ENCODE data around the gene CAMSAP2.
"Not testable (repeated sequence)": the region's sequence is repeated elsewhere in the genome, so short reads cannot be mapped to it uniquely, and the experiment has no call there.

The CAMSAP2 gene

DNA sequence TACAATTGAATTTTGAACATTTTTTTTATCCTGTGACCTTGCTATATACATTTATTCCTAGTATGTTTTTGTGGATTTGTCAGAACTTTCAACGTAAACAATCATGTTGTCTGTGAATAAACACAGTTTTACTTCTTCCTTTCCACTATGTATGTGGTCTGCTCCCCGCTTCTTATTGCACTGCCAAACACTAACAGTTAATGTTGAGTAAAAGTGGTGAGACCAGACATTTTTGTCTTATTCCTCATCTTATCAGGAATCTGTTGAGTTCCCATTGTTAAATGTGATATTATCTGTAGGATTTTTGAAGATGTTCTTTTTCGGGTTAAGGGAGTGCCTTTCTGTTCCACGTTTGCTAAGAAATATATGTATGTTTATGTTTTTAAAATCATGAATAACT, 45.9 kb downstream of the CAMSAP2 start:
- Histone ChIP-seq H2AFZ (ENCODE audit: low read depth, low read length, severe bottlenecking) (no peak overlapping the region), H3K4me2 (ENCODE audit: low read depth, low read length, poor library complexity, severe bottlenecking) (no peak overlapping the region), H3K9me2 (replicated peaks; ENCODE audit: insufficient read depth, low read length) (no peaks in the 10 kb centered on the region), H3K9me3 (ENCODE audit: insufficient read depth, low read length) (no peaks in the 10 kb centered on the region), H3K36me3 (ENCODE audit: low read length) (no peaks in the 10 kb centered on the region), H3K4me3 (ENCODE audit: insufficient read depth, low read length, poor library complexity, severe bottlenecking) (no peak overlapping the region), H4K20me1 (ENCODE audit: low read depth, low read length) (no peaks in the 10 kb centered on the region), H3K27ac (ENCODE audit: low read depth, low read length) (no peak overlapping the region), H3F3A (ENCODE audit: insufficient read depth) (no peaks in the 10 kb centered on the region), H3K79me2 (ENCODE audit: insufficient read depth, low read length) (no peaks in the 10 kb centered on the region), H3K27me3 (ENCODE audit: low read length) (no peaks in the 10 kb centered on the region), H3K9ac (ENCODE audit: low read length) (no peak overlapping the region)
- TF ChIP-seq, protein P1, sequence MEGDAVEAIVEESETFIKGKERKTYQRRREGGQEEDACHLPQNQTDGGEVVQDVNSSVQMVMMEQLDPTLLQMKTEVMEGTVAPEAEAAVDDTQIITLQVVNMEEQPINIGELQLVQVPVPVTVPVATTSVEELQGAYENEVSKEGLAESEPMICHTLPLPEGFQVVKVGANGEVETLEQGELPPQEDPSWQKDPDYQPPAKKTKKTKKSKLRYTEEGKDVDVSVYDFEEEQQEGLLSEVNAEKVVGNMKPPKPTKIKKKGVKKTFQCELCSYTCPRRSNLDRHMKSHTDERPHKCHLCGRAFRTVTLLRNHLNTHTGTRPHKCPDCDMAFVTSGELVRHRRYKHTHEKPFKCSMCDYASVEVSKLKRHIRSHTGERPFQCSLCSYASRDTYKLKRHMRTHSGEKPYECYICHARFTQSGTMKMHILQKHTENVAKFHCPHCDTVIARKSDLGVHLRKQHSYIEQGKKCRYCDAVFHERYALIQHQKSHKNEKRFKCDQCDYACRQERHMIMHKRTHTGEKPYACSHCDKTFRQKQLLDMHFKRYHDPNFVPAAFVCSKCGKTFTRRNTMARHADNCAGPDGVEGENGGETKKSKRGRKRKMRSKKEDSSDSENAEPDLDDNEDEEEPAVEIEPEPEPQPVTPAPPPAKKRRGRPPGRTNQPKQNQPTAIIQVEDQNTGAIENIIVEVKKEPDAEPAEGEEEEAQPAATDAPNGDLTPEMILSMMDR (IDR thresholded peaks at IDR 0.05; ENCODE audit: insufficient read depth, low read length, poor library complexity, severe bottlenecking): no peak
- TF ChIP-seq EZH2phosphoT487 (conservative IDR thresholded peaks at IDR 0.05; ENCODE audit: low read length): no peak

DNA sequence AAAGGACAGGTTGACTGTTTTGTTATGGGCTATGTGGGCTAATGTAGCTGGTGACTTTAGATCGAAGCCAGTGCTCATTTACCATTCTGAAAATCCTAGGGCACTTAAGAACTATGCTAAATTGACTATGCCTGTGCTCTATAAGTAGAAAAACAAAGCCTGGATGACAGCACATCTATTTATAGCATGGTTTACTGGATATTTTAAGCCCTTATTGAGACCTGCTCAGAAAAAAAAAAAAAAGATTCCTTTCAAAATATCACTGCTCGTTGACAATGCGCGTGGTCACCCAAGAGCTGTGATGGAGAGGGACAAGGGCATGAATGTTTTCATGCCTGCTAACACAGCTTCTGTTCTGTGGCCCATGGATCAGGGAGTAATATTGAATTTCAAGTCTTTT, 48.1 kb downstream of the CAMSAP2 start:
- no peaks in the 10 kb centered on the region for H3K36me3 ChIP-seq (ENCODE audit: low read length)
- TF ChIP-seq, protein P1 (IDR thresholded peaks at IDR 0.05; ENCODE audit: insufficient read depth, low read length, poor library complexity, severe bottlenecking): no peak
- TF ChIP-seq EZH2phosphoT487 (conservative IDR thresholded peaks at IDR 0.05; ENCODE audit: low read length): no peak
- H4K20me1 ChIP-seq (ENCODE audit: low read depth, low read length): no peaks in the 10 kb centered on the region
- no peaks in the 10 kb centered on the region for H3K27me3 ChIP-seq (ENCODE audit: low read length)
- no peak overlapping the region for H2AFZ ChIP-seq (ENCODE audit: low read depth, low read length, severe bottlenecking)
- H3K27ac ChIP-seq (ENCODE audit: low read depth, low read length): no peak overlapping the region
- H3K9me3 ChIP-seq (ENCODE audit: insufficient read depth, low read length): no peaks in the 10 kb centered on the region
- no peaks in the 10 kb centered on the region for H3K79me2 ChIP-seq (ENCODE audit: insufficient read depth, low read length)
- H3K4me3 ChIP-seq (ENCODE audit: insufficient read depth, low read length, poor library complexity, severe bottlenecking): no peak overlapping the region
- no peak overlapping the region for H3K9ac ChIP-seq (ENCODE audit: low read length)
- H3F3A ChIP-seq (ENCODE audit: insufficient read depth): no peaks in the 10 kb centered on the region
- no peaks in the 10 kb centered on the region for H3K9me2 ChIP-seq (replicated peaks; ENCODE audit: insufficient read depth, low read length)
- H3K4me2 ChIP-seq (ENCODE audit: low read depth, low read length, poor library complexity, severe bottlenecking): no peak overlapping the region

DNA sequence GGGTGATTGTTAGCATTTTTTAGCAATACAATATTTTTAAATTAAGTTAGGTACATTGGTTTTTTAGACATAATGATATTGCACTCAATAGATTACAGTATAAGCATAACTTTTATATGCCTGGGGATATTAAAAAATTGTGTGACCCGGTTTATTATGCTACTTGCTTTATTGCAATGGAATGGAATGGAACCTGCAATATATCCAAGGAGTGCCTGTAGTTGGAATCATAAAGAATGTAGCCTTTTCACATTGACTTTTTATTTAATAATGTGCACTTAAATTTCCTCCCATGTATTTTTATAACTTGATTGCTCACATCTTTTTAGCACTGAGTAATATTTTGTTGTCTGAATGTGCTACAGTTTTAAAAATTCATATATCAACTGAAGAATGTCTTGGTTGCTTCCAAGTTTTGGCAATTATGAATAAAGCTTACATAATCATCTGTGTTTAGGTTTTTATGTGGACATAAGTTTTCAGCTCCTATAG, 49.2 kb downstream of the CAMSAP2 start:
- H3K9me2 ChIP-seq (replicated peaks; ENCODE audit: insufficient read depth, low read length): no peaks in the 10 kb centered on the region
- H3K9me3 ChIP-seq (ENCODE audit: insufficient read depth, low read length): no peaks in the 10 kb centered on the region
- no peak overlapping the region for H3K9ac ChIP-seq (ENCODE audit: low read length)
- TF ChIP-seq, protein P1 (IDR thresholded peaks at IDR 0.05; ENCODE audit: insufficient read depth, low read length, poor library complexity, severe bottlenecking): no peak
- no peak for TF ChIP-seq EZH2phosphoT487 (conservative IDR thresholded peaks at IDR 0.05; ENCODE audit: low read length)
- H3K36me3 ChIP-seq (ENCODE audit: low read length): no peaks in the 10 kb centered on the region
- no peaks in the 10 kb centered on the region for H3F3A ChIP-seq (ENCODE audit: insufficient read depth)
- no peak overlapping the region for H3K4me3 ChIP-seq (ENCODE audit: insufficient read depth, low read length, poor library complexity, severe bottlenecking)
- H3K4me2 ChIP-seq (ENCODE audit: low read depth, low read length, poor library complexity, severe bottlenecking): no peak overlapping the region
- no peaks in the 10 kb centered on the region for H3K27me3 ChIP-seq (ENCODE audit: low read length)
- H3K27ac ChIP-seq (ENCODE audit: low read depth, low read length): no peak overlapping the region
- H2AFZ ChIP-seq (ENCODE audit: low read depth, low read length, severe bottlenecking): no peak overlapping the region
- no peaks in the 10 kb centered on the region for H4K20me1 ChIP-seq (ENCODE audit: low read depth, low read length)
- H3K79me2 ChIP-seq (ENCODE audit: insufficient read depth, low read length): no peaks in the 10 kb centered on the region

DNA sequence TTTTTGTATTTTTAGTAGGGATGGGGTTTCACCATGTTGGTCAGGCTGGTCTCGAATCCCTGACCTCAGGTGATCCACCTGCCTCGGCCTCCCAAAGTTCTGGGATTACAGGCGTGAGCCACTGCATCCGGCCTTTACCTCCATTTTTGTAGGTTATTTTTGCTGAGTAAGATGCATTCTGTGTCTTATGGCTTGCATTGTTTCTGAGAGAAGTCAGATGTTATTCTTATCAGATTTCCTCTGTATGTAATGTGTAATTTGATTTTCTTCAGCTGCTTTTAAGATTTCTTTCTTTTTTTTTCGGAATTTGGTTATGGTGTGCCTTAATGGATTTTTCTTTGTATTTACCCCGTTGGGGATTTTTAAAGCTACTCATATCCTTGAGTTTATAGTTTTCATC, 52.3 kb downstream of the CAMSAP2 start:
- H3K36me3 ChIP-seq (ENCODE audit: low read length); H3K79me2 ChIP-seq (ENCODE audit: insufficient read depth, low read length); H3K27ac ChIP-seq (ENCODE audit: low read depth, low read length): not testable (repeated sequence)

More for the DNA sequence above, 52.3 kb downstream of the CAMSAP2 start:
- H3K9me2 ChIP-seq (replicated peaks; ENCODE audit: insufficient read depth, low read length); H3K4me3 ChIP-seq (ENCODE audit: insufficient read depth, low read length, poor library complexity, severe bottlenecking); H4K20me1 ChIP-seq (ENCODE audit: low read depth, low read length); H2AFZ ChIP-seq (ENCODE audit: low read depth, low read length, severe bottlenecking); H3K27me3 ChIP-seq (ENCODE audit: low read length); H3K4me2 ChIP-seq (ENCODE audit: low read depth, low read length, poor library complexity, severe bottlenecking); H3F3A ChIP-seq (ENCODE audit: insufficient read depth); H3K9me3 ChIP-seq (ENCODE audit: insufficient read depth, low read length); H3K9ac ChIP-seq (ENCODE audit: low read length): not testable (repeated sequence)

All from SU-DHL-6 (cell line).